Uterus (tissue), 4 donors: Measurements from ENCODE around the gene MTMR2. TPM values are rescaled to one million over a fixed set of nuclear protein-coding genes. Genes with fewer than 3 reads are reported as not detected.
A peak's percentile ranks its signal among the peaks of the same experiment; 100 is the strongest.

Experiments
- DNase-seq, 2 donors: peaks; one replicate each; pipeline ENCODE4 v3.0.0-alpha.2; 2019 to 2020
- H3K27ac ChIP-seq, 2 donors: fragments of 200-600 bp; sonication (generic); 1 replicate in 1 of 2; 2 replicates in 1 of 2; pipeline ENCODE4 v1.5.1; 2016 to 2018
- H3K27me3 ChIP-seq, 2 donors: fragments of 200-600 bp; sonication (generic); one replicate each; pipeline ENCODE4 v1.5.1; 2018 to 2019; ENCODE audit warnings: control low read depth in 1 of 2
- H3K36me3 ChIP-seq, 2 donors: fragments of 200-600 bp; sonication (generic); one replicate each; pipeline ENCODE4 v1.5.1; 2019; ENCODE audit warnings: control low read depth in 1 of 2
- H3K4me1 ChIP-seq, 2 donors: fragments of 200-600 bp; sonication (generic); one replicate each; pipeline ENCODE4 v1.5.1; 2018 to 2019; ENCODE audit warnings: control low read depth in 1 of 2
- H3K4me3 ChIP-seq, 2 donors: fragments of 200-600 bp; sonication (generic); 1 replicate in 1 of 2; 2 replicates in 1 of 2; pipeline ENCODE4 v1.5.1; 2018 to 2019; ENCODE audit warnings: mild to moderate bottlenecking in 1 of 2
- H3K9me3 ChIP-seq, 2 donors: fragments of 200-600 bp; sonication (generic); one replicate each; pipeline ENCODE4 v1.5.1; 2019; ENCODE audit warnings: control low read depth in 1 of 2
- POLR2A ChIP-seq, 2 donors: fragments of 450-650 bp; IDR thresholded peaks; one replicate each; pipeline ENCODE4 v1.6.1; 2016; ENCODE audit warnings: antibody characterized with exemption in 2 of 2, mild to moderate bottlenecking in 1 of 2, moderate library complexity in 1 of 2
- intact Hi-C: fragments of 100-400 bp; cut with DNase I; formaldehyde crosslinking; loops from one replicate; pipeline ENCODE4 v1.15.1; 2023; ENCODE audit warnings: low total_unique reads
- total RNA-seq, 4 donors: library from RNA; depleted of rRNA in 3 of 4; stranded (reverse); fragments of >200 nt in 3 of 4; gene quantifications; one replicate each; pipeline versions ENCODE4 v1.1.0 to v1.2.4, GENCODE V29; 2014 to 2023
- TF ChIP-seq, protein P1 (sequence below), 4 experiments: fragments of 200-600 bp in 2 of 4; fragments of 450-650 bp in 2 of 4; sonication (generic) in 2 of 4; IDR thresholded peaks; one replicate each; pipeline ENCODE4 v1.5.1; 2016 to 2019; ENCODE audit warnings: antibody characterized with exemption in 4 of 4, mild to moderate bottlenecking in 2 of 4, moderate library complexity in 1 of 4
- donor health status: DM: yes; HTN: yes; CAD: no.

Gene MTMR2
- total RNA-seq, 4 donors from 2014 or later = 10.9 to 45.5 (median 21.6) TPM

DNA sequence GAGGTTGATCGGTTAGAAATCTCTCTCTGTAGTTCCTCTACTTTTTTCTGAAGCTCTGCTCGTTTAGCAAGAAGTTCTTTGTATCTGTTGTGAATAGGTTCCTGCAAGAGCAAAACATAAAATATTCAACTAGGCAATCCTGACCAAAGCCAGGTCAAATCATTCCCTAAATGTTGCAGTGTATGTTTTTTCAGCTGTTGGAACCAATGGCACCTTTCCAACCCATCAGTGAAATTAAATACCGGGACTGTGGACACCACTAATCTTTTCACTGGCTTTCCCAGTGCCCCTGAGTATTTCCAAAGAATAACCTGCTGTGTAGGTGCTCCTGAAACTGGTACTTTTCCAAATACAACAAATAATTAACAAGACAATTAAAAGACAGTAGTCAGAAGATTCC lies 88.6 kb downstream of the MTMR2 start:
- H3K9me3 ChIP-seq = no peaks in the 10 kb centered on the region
- no peak overlapping the region for H3K27ac ChIP-seq
- no peaks in the 10 kb centered on the region for H3K4me1 ChIP-seq
- intact Hi-C loops = no loop called here
- TF ChIP-seq, protein P1, sequence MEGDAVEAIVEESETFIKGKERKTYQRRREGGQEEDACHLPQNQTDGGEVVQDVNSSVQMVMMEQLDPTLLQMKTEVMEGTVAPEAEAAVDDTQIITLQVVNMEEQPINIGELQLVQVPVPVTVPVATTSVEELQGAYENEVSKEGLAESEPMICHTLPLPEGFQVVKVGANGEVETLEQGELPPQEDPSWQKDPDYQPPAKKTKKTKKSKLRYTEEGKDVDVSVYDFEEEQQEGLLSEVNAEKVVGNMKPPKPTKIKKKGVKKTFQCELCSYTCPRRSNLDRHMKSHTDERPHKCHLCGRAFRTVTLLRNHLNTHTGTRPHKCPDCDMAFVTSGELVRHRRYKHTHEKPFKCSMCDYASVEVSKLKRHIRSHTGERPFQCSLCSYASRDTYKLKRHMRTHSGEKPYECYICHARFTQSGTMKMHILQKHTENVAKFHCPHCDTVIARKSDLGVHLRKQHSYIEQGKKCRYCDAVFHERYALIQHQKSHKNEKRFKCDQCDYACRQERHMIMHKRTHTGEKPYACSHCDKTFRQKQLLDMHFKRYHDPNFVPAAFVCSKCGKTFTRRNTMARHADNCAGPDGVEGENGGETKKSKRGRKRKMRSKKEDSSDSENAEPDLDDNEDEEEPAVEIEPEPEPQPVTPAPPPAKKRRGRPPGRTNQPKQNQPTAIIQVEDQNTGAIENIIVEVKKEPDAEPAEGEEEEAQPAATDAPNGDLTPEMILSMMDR (IDR thresholded peaks at IDR 0.05) = no peak
- TF ChIP-seq POLR2A (IDR thresholded peaks at IDR 0.05) = no peak
- no peaks in the 10 kb centered on the region for H3K27me3 ChIP-seq
- no peak overlapping the region for H3K4me3 ChIP-seq
- no peak for DNase-seq
- H3K36me3 ChIP-seq = no peaks in the 10 kb centered on the region

DNA sequence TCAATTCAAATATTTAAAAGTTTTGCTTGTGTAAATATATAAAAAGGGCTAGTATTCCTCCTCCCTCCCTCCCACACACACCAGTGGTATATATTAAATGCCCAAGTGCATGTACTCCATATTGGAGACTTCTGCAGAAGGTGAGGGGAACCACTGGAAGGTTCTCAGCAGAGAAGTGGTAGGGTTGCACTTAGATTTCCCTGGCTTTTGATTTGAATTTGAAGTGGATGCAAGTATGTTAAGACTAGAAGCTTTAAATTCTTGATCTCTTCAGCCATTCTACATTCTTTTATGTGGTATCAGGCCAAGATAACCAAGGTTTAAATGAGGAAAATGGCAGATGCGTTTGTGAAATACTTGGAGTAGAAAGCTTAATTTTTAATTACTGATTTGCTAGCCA lies 90.5 kb downstream of the MTMR2 start:
- no peak for DNase-seq
- H3K36me3 ChIP-seq = no peaks in the 10 kb centered on the region
- H3K9me3 ChIP-seq = no peaks in the 10 kb centered on the region
- H3K27ac ChIP-seq = no peak overlapping the region
- H3K4me1 ChIP-seq = no peaks in the 10 kb centered on the region
- TF ChIP-seq, protein P1 (IDR thresholded peaks at IDR 0.05) = no peak
- TF ChIP-seq POLR2A (IDR thresholded peaks at IDR 0.05) = no peak
- H3K27me3 ChIP-seq = no peaks in the 10 kb centered on the region
- intact Hi-C loops = no loop called here
- no peak overlapping the region for H3K4me3 ChIP-seq

DNA sequence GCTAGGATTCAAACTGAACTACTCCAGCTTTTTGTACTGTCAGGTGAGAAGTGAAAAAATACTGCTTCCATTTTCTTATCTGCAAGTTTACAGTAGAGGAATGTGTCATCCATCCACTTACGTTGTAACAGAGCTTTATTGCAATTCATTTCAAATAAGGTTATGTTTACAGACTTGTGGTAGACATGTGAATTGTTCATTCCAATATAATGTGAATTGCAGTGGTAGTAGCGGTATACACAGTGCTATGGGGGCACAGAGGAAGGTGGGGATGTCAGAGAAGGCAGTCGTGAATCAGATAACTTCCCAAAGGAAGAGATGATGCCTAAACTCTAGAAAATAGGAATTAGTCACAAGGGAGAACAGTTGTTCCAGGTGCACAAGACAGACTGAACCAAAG lies 91.1 kb downstream of the MTMR2 start:
- Histone ChIP-seq H3K27ac (no peak overlapping the region), H3K27me3 (no peaks in the 10 kb centered on the region), H3K4me1 (no peaks in the 10 kb centered on the region), H3K9me3 (no peaks in the 10 kb centered on the region), H3K36me3 (no peaks in the 10 kb centered on the region), H3K4me3 (no peak overlapping the region)
- TF ChIP-seq POLR2A (IDR thresholded peaks at IDR 0.05) = no peak
- TF ChIP-seq, protein P1 (IDR thresholded peaks at IDR 0.05) = no peak
- intact Hi-C loops = no loop called here
- no peak for DNase-seq

DNA sequence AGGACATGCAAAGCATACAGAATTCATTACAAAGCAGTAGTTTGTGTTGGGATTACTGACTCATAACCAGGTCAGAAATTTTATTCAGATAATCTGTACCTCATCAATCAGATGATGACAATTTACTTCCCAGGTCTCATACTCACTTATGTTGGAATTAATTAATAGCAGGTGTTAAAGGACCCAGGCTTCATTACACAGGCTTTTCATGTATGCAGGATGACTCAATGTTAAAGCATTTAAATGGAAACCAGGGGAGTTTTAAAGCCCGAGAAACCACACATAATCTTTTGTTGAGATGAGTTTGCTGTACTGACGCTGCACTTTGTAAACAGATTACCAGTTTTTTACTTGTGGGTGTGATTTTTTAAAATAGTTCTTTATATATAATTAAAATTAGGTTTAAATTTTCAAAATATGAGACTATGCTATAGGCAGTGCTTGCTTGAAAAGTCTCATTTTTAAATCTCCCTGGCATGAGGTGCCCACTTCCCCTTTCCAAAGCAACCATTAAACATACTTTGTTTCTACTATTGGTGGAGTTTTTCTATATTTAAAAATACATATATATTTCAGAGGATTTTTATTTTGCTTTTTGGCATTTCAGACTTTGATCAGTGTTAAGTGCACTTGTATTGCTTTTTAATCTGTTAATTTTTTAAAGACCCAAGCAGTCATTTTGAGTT lies 92.6 kb downstream of the MTMR2 start:
- Histone ChIP-seq H3K9me3 (no peaks in the 10 kb centered on the region), H3K27me3 (no peaks in the 10 kb centered on the region), H3K4me1 (no peaks in the 10 kb centered on the region), H3K27ac (peak overlapping the region in 1 of 2 donors; percentile 9), H3K36me3 (no peaks in the 10 kb centered on the region), H3K4me3 (no peak overlapping the region)
- DNase-seq = no peak
- TF ChIP-seq, protein P1 (IDR thresholded peaks at IDR 0.05) = no peak
- no peak for TF ChIP-seq POLR2A (IDR thresholded peaks at IDR 0.05)
- intact Hi-C loops = no loop called here

DNA sequence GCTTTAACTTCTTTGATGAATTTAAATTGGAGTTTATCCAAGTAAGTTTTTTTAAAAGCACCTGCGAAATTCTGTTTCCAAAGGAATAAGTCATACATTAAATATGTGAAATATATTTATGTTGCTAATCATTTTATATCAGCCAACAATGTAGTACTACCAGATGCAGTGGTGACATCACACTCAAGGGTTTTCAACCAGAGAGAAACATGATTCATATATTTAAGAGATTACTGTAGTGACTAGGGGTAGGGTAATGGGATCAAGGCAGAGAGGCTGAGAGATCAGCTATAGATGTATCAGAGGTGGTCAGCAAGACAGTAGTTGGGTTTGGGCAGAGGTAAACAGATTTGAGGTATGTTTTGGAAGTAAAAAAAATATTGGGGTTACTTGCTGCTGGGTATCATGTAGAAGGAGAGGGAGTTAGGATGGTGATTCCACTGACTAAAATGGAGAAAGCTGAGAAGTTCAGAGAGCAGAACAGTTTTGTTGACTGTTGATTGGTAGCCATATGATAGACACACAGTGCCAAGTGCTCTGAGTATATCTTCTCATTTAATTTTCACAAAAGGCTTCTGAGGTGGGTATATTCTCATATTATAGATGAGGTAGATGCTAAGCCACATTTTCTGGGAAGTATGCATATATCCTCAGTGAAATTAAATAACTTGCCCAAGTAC lies 94.2 kb downstream of the MTMR2 start:
- intact Hi-C loops = no loop called here
- Histone ChIP-seq H3K4me3 (no peak overlapping the region), H3K4me1 (no peaks in the 10 kb centered on the region), H3K9me3 (no peaks in the 10 kb centered on the region), H3K36me3 (no peaks in the 10 kb centered on the region), H3K27me3 (no peaks in the 10 kb centered on the region), H3K27ac (no peak overlapping the region)
- no peak for TF ChIP-seq POLR2A (IDR thresholded peaks at IDR 0.05)
- TF ChIP-seq, protein P1 (IDR thresholded peaks at IDR 0.05) = no peak
- no peak for DNase-seq
